ENCODE measurements around the gene DRC3.

Gene DRC3

GRCh38 chr17:17964710-17965109, 8.0 kb upstream of the DRC3 start:
- H3K36me3 ChIP-seq = no peaks in the 10 kb centered on the region
- no peak overlapping the region for H3K27ac ChIP-seq
- no peak for TF ChIP-seq CTCF (IDR thresholded peaks at IDR 0.05)
- H3K9me3 ChIP-seq = no peaks in the 10 kb centered on the region
- no peak overlapping the region for H3K4me3 ChIP-seq (ENCODE audit: low read depth in 1 of 2, low read length in 1 of 2)
- no peaks in the 10 kb centered on the region for H3K27me3 ChIP-seq
- H3K4me1 ChIP-seq (ENCODE audit: control insufficient read depth in 1 of 2, insufficient read depth in 1 of 2, low read depth in 1 of 2, low read length in 1 of 2) = no peaks in the 10 kb centered on the region

- H3K4me1 ChIP-seq (ENCODE audit: control insufficient read depth in 1 of 2, insufficient read depth in 1 of 2, low read depth in 1 of 2, low read length in 1 of 2) = no peaks in the 10 kb centered on the region
- no peaks in the 10 kb centered on the region for H3K9me3 ChIP-seq
- TF ChIP-seq CTCF (IDR thresholded peaks at IDR 0.05) = no peak
- no peak overlapping the region for H3K27ac ChIP-seq
- H3K27me3 ChIP-seq = no peaks in the 10 kb centered on the region
- H3K4me3 ChIP-seq (ENCODE audit: low read depth in 1 of 2, low read length in 1 of 2) = no peak overlapping the region
- H3K36me3 ChIP-seq = no peaks in the 10 kb centered on the region
Observed at GRCh38 chr17:17965152-17965721, 7.4 kb upstream of the DRC3 start.

GRCh38 chr17:17966399-17966798, 6.3 kb upstream of the DRC3 start:
- Histone ChIP-seq H3K9me3 (no peaks in the 10 kb centered on the region), H3K27me3 (no peaks in the 10 kb centered on the region), H3K4me1 (ENCODE audit: control insufficient read depth in 1 of 2, insufficient read depth in 1 of 2, low read depth in 1 of 2, low read length in 1 of 2) (peaks cover 6 to 7% of the 10 kb centered on the region in 2 experiments), H3K27ac (no peak overlapping the region), H3K36me3 (no peaks in the 10 kb centered on the region), H3K4me3 (ENCODE audit: low read depth in 1 of 2, low read length in 1 of 2) (no peak overlapping the region)
- TF ChIP-seq CTCF (IDR thresholded peaks at IDR 0.05) = no peak

- TF ChIP-seq CTCF (IDR thresholded peaks at IDR 0.05) = no peak
- Histone ChIP-seq H3K4me1 (ENCODE audit: control insufficient read depth in 1 of 2, insufficient read depth in 1 of 2, low read depth in 1 of 2, low read length in 1 of 2) (peaks cover 29 to 33% of the 10 kb centered on the region in 2 experiments), H3K4me3 (ENCODE audit: low read depth in 1 of 2, low read length in 1 of 2) (peak overlapping the region; percentile 75 to 97), H3K9me3 (no peaks in the 10 kb centered on the region), H3K27me3 (no peaks in the 10 kb centered on the region), H3K27ac (peak overlapping the region; percentile 94), H3K36me3 (no peaks in the 10 kb centered on the region)
Observed at GRCh38 chr17:17970699-17971430, 1.8 kb upstream of the DRC3 start.

- Histone ChIP-seq H3K4me3 (ENCODE audit: low read depth in 1 of 2, low read length in 1 of 2) (peak overlapping the region; percentile 75 to 97), H3K4me1 (ENCODE audit: control insufficient read depth in 1 of 2, insufficient read depth in 1 of 2, low read depth in 1 of 2, low read length in 1 of 2) (peaks cover 35 to 37% of the 10 kb centered on the region in 2 experiments), H3K36me3 (no peaks in the 10 kb centered on the region), H3K9me3 (no peaks in the 10 kb centered on the region), H3K27me3 (no peaks in the 10 kb centered on the region), H3K27ac (peak overlapping the region; percentile 94)
- TF ChIP-seq CTCF (IDR thresholded peaks at IDR 0.05) = no peak
Observed at GRCh38 chr17:17971431-17972125, 1.1 kb upstream of the DRC3 start.
